ENCODE measurements around the gene C8G. TPM values are rescaled to one million over a fixed set of nuclear protein-coding genes. Genes with fewer than 3 reads are reported as not detected.

C8G gene
- total and polyA plus RNA-seq, 8 donors = 2.3 to 5.5 TPM; not detected in 6

DNA sequence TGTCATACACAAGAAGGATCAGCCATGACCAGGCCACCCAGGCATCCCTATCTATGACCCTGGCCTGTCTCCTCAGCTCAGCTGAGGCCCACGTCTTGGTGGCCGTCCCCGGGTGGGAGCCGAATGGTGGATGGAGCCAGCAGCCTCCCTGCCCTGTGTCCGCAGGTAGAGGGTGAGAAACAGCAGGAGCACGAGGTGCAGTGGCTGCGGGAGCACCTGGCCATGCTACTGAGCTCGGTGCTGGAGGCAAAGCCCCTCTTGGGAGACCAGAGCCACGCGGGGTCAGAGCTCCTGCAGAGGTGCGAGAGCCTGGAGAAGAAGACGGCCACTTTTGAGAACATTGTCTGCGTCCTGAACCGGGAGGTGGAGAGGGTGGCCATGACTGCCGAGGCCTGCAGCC is 25.0 kb upstream of the C8G start:
- no peaks in the 10 kb centered on the region for H3K27me3 ChIP-seq
- H3K4me3 ChIP-seq = no peak overlapping the region
- H3K27ac ChIP-seq = no peak overlapping the region
- no peak for DNase-seq
- TF ChIP-seq CTCF (IDR thresholded peaks at IDR 0.05) = no peak
- TF ChIP-seq POLR2AphosphoS5 (IDR thresholded peaks at IDR 0.05) = no peak
- TF ChIP-seq POLR2A (IDR thresholded peaks at IDR 0.05) = no peak
- no peak for TF ChIP-seq EP300 (IDR thresholded peaks at IDR 0.05)
- no peaks in the 10 kb centered on the region for H3K9me3 ChIP-seq
- 93 to 99% (median 97%) methylated on average over 11 to 15 of the region's 15 CpGs for whole genome bisulfite sequencing, 5 donors
- H3K36me3 ChIP-seq = peaks cover 43 to 91% (median 85%) of the 10 kb centered on the region in 4 donors
- no peaks in the 10 kb centered on the region for H3K4me1 ChIP-seq
- intact Hi-C loops (cut with DNase I; ENCODE audit: low total_unique reads) = no loop called here

GRCh38 chr9:136920734-136921231 is 24.3 kb upstream of the C8G start:
- intact Hi-C loops (cut with DNase I; ENCODE audit: low total_unique reads) = no loop called here
- Histone ChIP-seq H3K27me3 (no peaks in the 10 kb centered on the region), H3K4me1 (no peaks in the 10 kb centered on the region), H3K27ac (no peak overlapping the region), H3K36me3 (peaks cover 43 to 91% (median 85%) of the 10 kb centered on the region in 4 donors), H3K4me3 (no peak overlapping the region), H3K9me3 (no peaks in the 10 kb centered on the region)
- DNase-seq = no peak
- no peak for TF ChIP-seq CTCF (IDR thresholded peaks at IDR 0.05)
- TF ChIP-seq POLR2A (IDR thresholded peaks at IDR 0.05) = no peak
- no peak for TF ChIP-seq EP300 (IDR thresholded peaks at IDR 0.05)
- TF ChIP-seq POLR2AphosphoS5 (IDR thresholded peaks at IDR 0.05) = no peak
- 91 to 98% (median 94%) methylated on average over 13 to 14 of the region's 14 CpGs for WGBS, 5 donors

- Histone ChIP-seq H3K4me3 (no peak overlapping the region), H3K27me3 (no peaks in the 10 kb centered on the region), H3K9me3 (no peaks in the 10 kb centered on the region), H3K36me3 (peaks cover 43 to 91% (median 85%) of the 10 kb centered on the region in 4 donors), H3K4me1 (no peaks in the 10 kb centered on the region), H3K27ac (no peak overlapping the region)
- 78 to 92% (median 91%) methylated on average over 6 to 11 of the region's 11 CpGs for WGBS, 5 donors
- DNase-seq = no peak
- TF ChIP-seq POLR2AphosphoS5 (IDR thresholded peaks at IDR 0.05) (no peak), POLR2A (IDR thresholded peaks at IDR 0.05) (no peak)
- intact Hi-C loops (cut with DNase I; ENCODE audit: low total_unique reads) = no loop called here
Observed at GRCh38 chr9:136921307-136921706, 23.7 kb upstream of the C8G start.

- no peaks in the 10 kb centered on the region for H3K27me3 ChIP-seq
- TF ChIP-seq CTCF (IDR thresholded peaks at IDR 0.05) (no peak), POLR2AphosphoS5 (IDR thresholded peaks at IDR 0.05) (no peak), EP300 (IDR thresholded peaks at IDR 0.05) (no peak), POLR2A (IDR thresholded peaks at IDR 0.05) (no peak)
- 75 to 85% (median 80%) methylated on average over 9 to 10 of the region's 10 CpGs for WGBS, 5 donors
- H3K4me3 ChIP-seq = no peak overlapping the region
- H3K36me3 ChIP-seq = peaks cover 40 to 91% (median 85%) of the 10 kb centered on the region in 4 donors
- H3K27ac ChIP-seq = no peak overlapping the region
- no peak for DNase-seq
- no peaks in the 10 kb centered on the region for H3K9me3 ChIP-seq
- H3K4me1 ChIP-seq = no peaks in the 10 kb centered on the region
- intact Hi-C loops (cut with DNase I; ENCODE audit: low total_unique reads) = no loop called here
Observed at GRCh38 chr9:136921718-136922117, 23.3 kb upstream of the C8G start.

DNA sequence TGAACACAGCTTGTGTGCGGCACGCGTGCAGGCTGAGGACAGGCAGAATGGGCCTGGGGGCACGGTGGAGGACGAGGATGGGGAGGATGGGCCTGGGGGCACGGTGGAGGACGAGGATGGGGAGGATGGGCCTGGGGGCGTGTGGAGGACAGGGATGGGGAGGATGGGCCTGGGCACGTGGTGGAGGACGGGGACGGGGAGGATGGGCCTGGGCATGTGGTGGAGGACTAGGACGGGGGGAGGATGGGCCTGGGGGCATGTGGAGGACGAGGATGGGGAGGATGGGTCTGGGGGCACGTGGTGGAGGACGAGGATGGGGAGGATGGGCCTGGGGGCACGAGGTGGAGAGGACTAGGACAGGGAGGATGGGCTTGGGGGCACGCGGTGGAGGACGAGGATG is 22.5 kb upstream of the C8G start:
- no peaks in the 10 kb centered on the region for H3K4me1 ChIP-seq
- DNase-seq = no peak
- no peaks in the 10 kb centered on the region for H3K9me3 ChIP-seq
- TF ChIP-seq POLR2AphosphoS5 (IDR thresholded peaks at IDR 0.05) (no peak), CTCF (IDR thresholded peaks at IDR 0.05) (no peak), POLR2A (IDR thresholded peaks at IDR 0.05) (no peak), EP300 (IDR thresholded peaks at IDR 0.05) (no peak)
- H3K4me3 ChIP-seq = no peak overlapping the region
- WGBS, 5 donors = 89 to 93% (median 89%) methylated on average over 17 to 19 of the region's 19 CpGs
- no peaks in the 10 kb centered on the region for H3K27me3 ChIP-seq
- peaks cover 31 to 91% (median 85%) of the 10 kb centered on the region in 4 donors for H3K36me3 ChIP-seq
- intact Hi-C loops (cut with DNase I; ENCODE audit: low total_unique reads) = no loop called here
- H3K27ac ChIP-seq = no peak overlapping the region
